Smooth muscle cell (in vitro differentiated cells): Measurements from ENCODE around the gene EGR4. TPM values are rescaled to one million over a fixed set of nuclear protein-coding genes. Genes with fewer than 3 reads are reported as not detected.

Source experiments
- DNase-seq: peaks from one replicate; lab custom pipeline; 2025; ENCODE audit not compliant: unreplicated experiment; lab: John Stamatoyannopoulos, UW
- H2AFZ ChIP-seq: fragments of 200-600 bp; sonication (generic); 2 replicates; pipeline ENCODE4 v1.6.0; 2016; ENCODE audit warnings: antibody characterized with exemption, low read depth, mild to moderate bottlenecking
- H3F3A ChIP-seq: fragments of 200-600 bp; sonication (generic); 2 replicates; pipeline ENCODE4 v1.6.0; 2017; ENCODE audit warnings: antibody characterized with exemption, low read depth
- H3K27ac ChIP-seq: fragments of 200-600 bp; sonication (generic); 2 replicates; pipeline ENCODE4 v1.5.1; 2016; ENCODE audit warnings: low read depth, mild to moderate bottlenecking
- H3K27me3 ChIP-seq: fragments of 200-600 bp; sonication (generic); 2 replicates; pipeline ENCODE4 v1.6.1; 2016; ENCODE audit warnings: low read depth, mild to moderate bottlenecking
- H3K36me3 ChIP-seq: fragments of 200-600 bp; sonication (generic); 2 replicates; pipeline ENCODE4 v1.5.1; 2016; ENCODE audit warnings: low read depth
- H3K4me1 ChIP-seq: fragments of 200-600 bp; sonication (generic); 2 replicates; pipeline ENCODE4 v1.5.1; 2016; ENCODE audit warnings: low read depth
- H3K4me2 ChIP-seq: fragments of 200-600 bp; sonication (generic); 2 replicates; pipeline ENCODE4 v1.6.0; 2016; ENCODE audit warnings: mild to moderate bottlenecking
- H3K4me3 ChIP-seq: fragments of 200-600 bp; sonication (generic); 2 replicates; pipeline ENCODE4 v1.5.1; 2016; ENCODE audit warnings: mild to moderate bottlenecking
- H3K79me2 ChIP-seq: fragments of 200-600 bp; sonication (generic); 2 replicates; pipeline ENCODE4 v1.6.0; 2016; ENCODE audit warnings: low read depth, mild to moderate bottlenecking
- H3K9ac ChIP-seq: fragments of 200-600 bp; sonication (generic); 2 replicates; pipeline ENCODE4 v1.6.0; 2016; ENCODE audit warnings: low read depth
- H3K9me3 ChIP-seq: fragments of 200-600 bp; sonication (generic); replicated peaks from 2 replicates; pipeline ENCODE4 v1.5.1; 2016; ENCODE audit warnings: low read depth
- H4K20me1 ChIP-seq: fragments of 200-600 bp; sonication (generic); 2 replicates; pipeline ENCODE4 v1.6.0; 2016; ENCODE audit warnings: low read depth
- CTCF ChIP-seq: fragments of 200-600 bp; sonication (generic); IDR thresholded peaks from 2 replicates; pipeline ENCODE4 v1.5.1; 2017; ENCODE audit warnings: borderline replicate concordance, mild to moderate bottlenecking, antibody characterized with exemption; ENCODE audit not compliant: insufficient read depth, poor library complexity, severe bottlenecking
- WGBS: methylation state at CpG from one replicate; pipeline ENCODE4 v1.1.7; 2016; ENCODE audit warnings: low lambda C conversion rate; 5-methylcytosine and 5-hydroxymethylcytosine counted together
- polyA plus RNA-seq: library from polyadenylated mRNA; unstranded; fragments of >200 nt; fragmentation: Nextera tagmentation; extraction: Ambion mirVana; gene quantifications from 2 replicates; pipeline ENCODE4 v1.2.1, GENCODE V29; 2016
- total RNA-seq: library from RNA; depleted of rRNA; stranded (reverse); fragments of >200 nt; gene quantifications from 2 replicates; pipeline ENCODE4 v1.2.3, GENCODE V29; 2014

Gene EGR4
- total and polyA plus RNA-seq, 2 experiments from 2014 or later, result 0.99 to 7.2 TPM

GRCh38 chr2:73323551-73323950 is 30.2 kb upstream of the EGR4 start:
- DNase-seq, result no peak
- H3K27ac ChIP-seq, result no peak overlapping the region
- no peaks in the 10 kb centered on the region for H3K4me1 ChIP-seq
- WGBS, result 77% methylated on average over 5 of the region's 5 CpGs
- H3K9ac ChIP-seq, result no peak overlapping the region
- H2AFZ ChIP-seq, result no peak overlapping the region
- no peak overlapping the region for H3K4me2 ChIP-seq
- peaks cover 56% of the 10 kb centered on the region for H3K27me3 ChIP-seq
- no peaks in the 10 kb centered on the region for H3F3A ChIP-seq
- no peak for TF ChIP-seq CTCF
- H3K36me3 ChIP-seq, result no peaks in the 10 kb centered on the region
- H4K20me1 ChIP-seq, result no peaks in the 10 kb centered on the region
- H3K9me3 ChIP-seq, result no peaks in the 10 kb centered on the region
- H3K79me2 ChIP-seq, result no peaks in the 10 kb centered on the region
- no peak overlapping the region for H3K4me3 ChIP-seq

- Histone ChIP-seq H3K27me3 (peaks cover 40% of the 10 kb centered on the region), H3K36me3 (no peaks in the 10 kb centered on the region), H2AFZ (no peak overlapping the region), H3K9ac (no peak overlapping the region), H4K20me1 (no peaks in the 10 kb centered on the region), H3K79me2 (no peaks in the 10 kb centered on the region), H3K4me2 (no peak overlapping the region), H3K4me1 (no peaks in the 10 kb centered on the region), H3K4me3 (no peak overlapping the region), H3K9me3 (no peaks in the 10 kb centered on the region), H3F3A (no peaks in the 10 kb centered on the region), H3K27ac (no peak overlapping the region)
- TF ChIP-seq CTCF, result no peak
- DNase-seq, result no peak
- WGBS, result 91% methylated on average over 2 of the region's 2 CpGs
These were observed 21.1 kb upstream of the EGR4 start for GRCh38 chr2:73314441-73314840.

GRCh38 chr2:73307720-73308119 is 14.4 kb upstream of the EGR4 start:
- Histone ChIP-seq H3K9ac (no peak overlapping the region), H4K20me1 (no peaks in the 10 kb centered on the region), H3K4me3 (no peak overlapping the region), H3K27me3 (peaks cover 42% of the 10 kb centered on the region), H2AFZ (no peak overlapping the region), H3K4me2 (no peak overlapping the region), H3F3A (no peaks in the 10 kb centered on the region), H3K79me2 (no peaks in the 10 kb centered on the region), H3K4me1 (no peaks in the 10 kb centered on the region), H3K36me3 (no peaks in the 10 kb centered on the region), H3K27ac (no peak overlapping the region), H3K9me3 (no peaks in the 10 kb centered on the region)
- TF ChIP-seq CTCF, result no peak
- 87% methylated on average over 9 of the region's 9 CpGs for WGBS
- DNase-seq, result no peak

GRCh38 chr2:73301636-73302035 is 8.3 kb upstream of the EGR4 start:
- peaks cover 72% of the 10 kb centered on the region for H3K27me3 ChIP-seq
- 81% methylated on average over 4 of the region's 4 CpGs for WGBS
- H3K4me1 ChIP-seq, result no peaks in the 10 kb centered on the region
- H3K79me2 ChIP-seq, result no peaks in the 10 kb centered on the region
- no peaks in the 10 kb centered on the region for H3K9me3 ChIP-seq
- H4K20me1 ChIP-seq, result no peaks in the 10 kb centered on the region
- H3K4me2 ChIP-seq, result no peak overlapping the region
- no peak overlapping the region for H2AFZ ChIP-seq
- H3K36me3 ChIP-seq, result no peaks in the 10 kb centered on the region
- no peak overlapping the region for H3K4me3 ChIP-seq
- no peak for DNase-seq
- no peaks in the 10 kb centered on the region for H3F3A ChIP-seq
- no peak overlapping the region for H3K9ac ChIP-seq
- H3K27ac ChIP-seq, result no peak overlapping the region
- TF ChIP-seq CTCF, result no peak
